Renal pelvis (tissue), 4 donors: ENCODE measurements around the gene FRMD4A. TPM values are rescaled to one million over a fixed set of nuclear protein-coding genes. Genes with fewer than 3 reads are reported as not detected.

Experiments used
- DNase-seq: peaks from one replicate; pipeline ENCODE4 v3.0.0-alpha.2; 2013
- polyA plus RNA-seq, 3 donors: library from polyadenylated mRNA; unstranded; fragments of 120-200 nt; gene quantifications; one replicate each; pipeline ENCODE4 v1.2.1, GENCODE V29; 2013; ENCODE audit not compliant: insufficient read length in 3 of 3

The FRMD4A gene
- polyA plus RNA-seq, 3 donors = 84.7 to 99.4 (median 87.2) TPM

- no peak for DNase-seq
Observed at GRCh38 chr10:14353291-14353913, 22.7 kb upstream of the FRMD4A start.

- DNase-seq = no peak
Observed at GRCh38 chr10:14350006-14350405, 19.3 kb upstream of the FRMD4A start.

- no peak for DNase-seq
Observed at GRCh38 chr10:14349081-14349480, 18.4 kb upstream of the FRMD4A start.

DNA sequence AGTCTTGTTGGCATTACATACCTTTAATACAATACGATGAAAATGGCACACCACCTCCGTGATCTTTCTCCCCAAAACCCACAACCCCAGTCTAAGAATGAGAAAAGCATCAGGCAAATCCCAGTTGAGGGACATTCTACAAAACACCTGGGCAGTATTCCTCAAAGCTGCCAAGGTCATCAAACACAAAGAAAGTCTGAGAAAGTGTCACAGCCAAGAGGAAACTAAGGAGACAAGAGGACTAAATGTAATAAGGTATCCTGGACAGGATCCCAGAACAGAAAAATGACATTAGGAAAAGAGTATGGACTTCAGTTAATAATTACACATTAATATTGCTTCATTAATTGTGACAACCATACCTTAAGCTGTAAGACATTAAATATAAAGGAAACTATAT is 14.5 kb upstream of the FRMD4A start:
- DNase-seq = no peak

DNA sequence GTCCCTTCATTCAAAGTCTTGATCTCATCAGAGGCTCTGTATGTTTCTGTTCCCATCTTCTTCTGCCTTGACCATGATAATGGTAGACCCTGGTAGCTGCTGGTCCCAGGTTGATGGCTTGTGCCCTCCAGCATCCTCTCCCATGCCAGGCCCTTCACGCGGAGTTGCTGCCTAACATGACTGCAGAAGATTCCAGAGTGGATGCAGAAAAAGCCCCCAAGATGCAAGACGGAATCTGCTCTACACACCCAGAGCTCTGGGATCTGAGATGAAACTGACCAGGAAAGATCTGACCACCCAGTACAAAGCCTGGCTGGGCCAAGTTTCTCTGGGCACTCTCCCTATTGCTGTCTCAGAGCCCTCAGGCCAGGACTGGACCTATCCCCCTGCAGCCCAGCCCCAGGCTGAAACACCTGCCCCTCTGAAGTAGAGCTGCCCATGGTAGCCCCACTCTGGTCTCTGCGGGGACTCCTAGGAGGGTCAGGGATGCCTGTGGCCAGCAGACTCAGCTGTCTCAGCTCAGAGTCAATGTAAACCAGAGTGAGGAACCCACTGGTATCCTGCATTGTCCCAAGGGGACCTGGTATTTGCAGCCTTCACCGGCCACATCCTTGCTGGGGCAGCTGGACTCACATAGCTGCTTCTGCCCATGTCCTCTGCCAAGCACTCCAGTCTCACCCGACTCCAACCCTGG is 9.5 kb upstream of the FRMD4A start:
- DNase-seq = no peak

DNA sequence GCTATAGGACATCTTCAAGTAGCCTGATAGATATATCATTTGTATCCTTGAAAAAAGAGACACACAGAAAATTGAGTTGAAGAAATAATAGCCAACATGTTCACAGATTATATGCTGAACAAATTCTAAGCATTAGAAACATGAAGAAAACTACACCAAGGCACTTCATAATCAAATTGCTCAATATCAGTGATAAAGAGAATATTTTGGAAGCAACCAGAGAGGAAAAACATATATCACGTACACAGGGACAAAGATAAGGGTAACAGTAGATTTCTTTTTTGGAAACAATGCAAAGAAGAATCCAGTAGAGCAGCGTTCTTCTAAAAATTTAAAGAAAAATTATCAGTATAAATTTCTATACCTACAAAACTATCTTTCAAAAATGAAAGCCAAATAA is 6.0 kb upstream of the FRMD4A start:
- DNase-seq = no peak

DNA sequence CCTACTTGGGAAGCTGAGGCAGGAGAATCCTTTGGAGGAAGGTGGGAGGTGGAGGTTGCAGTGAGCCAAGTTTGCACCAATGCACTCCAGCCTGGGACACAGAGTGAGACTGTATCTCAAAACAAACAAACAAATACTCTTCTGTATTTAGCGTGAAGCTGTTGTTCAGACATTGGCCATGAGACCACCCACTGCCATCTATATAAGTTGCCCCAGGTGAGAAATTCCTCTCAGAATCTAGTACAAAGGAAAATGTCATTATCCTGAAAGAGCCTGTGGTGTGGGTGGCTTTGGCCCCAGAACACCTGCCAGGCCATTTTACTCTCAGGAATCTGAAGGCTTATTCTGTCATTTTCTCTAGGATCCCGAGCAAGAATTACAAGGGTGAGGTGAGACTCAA is 4.0 kb upstream of the FRMD4A start:
- no peak for DNase-seq

- DNase-seq = no peak
Observed at GRCh38 chr10:14333606-14334005, 2.9 kb upstream of the FRMD4A start.

- DNase-seq = no peak
Observed at GRCh38 chr10:14332903-14333302, 2.2 kb upstream of the FRMD4A start.

- peak; percentile 22 for DNase-seq
Observed at GRCh38 chr10:14329746-14330173, 964 bp downstream of the FRMD4A start.

GRCh38 chr10:14328881-14329672 is 1.6 kb downstream of the FRMD4A start:
- no peak for DNase-seq

DNA sequence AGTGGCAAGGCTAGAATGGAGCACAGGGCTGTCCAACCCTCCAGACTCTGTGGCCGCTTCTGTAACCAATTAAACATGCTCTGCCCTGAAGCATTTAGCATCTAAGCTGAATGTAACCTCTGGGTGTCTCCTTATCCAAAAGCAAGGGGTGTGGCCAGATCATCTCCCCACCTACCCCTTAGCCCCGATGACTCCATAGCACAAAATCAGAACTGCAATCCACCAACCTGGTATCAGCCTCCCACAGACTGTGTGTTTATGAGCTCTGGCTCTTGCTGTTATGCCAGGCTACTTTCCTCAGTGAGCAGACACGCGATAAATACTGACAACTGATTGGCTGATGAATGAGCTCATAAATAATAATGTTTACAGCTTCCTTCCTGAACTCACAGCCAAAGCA is 3.2 kb downstream of the FRMD4A start:
- no peak for DNase-seq

DNA sequence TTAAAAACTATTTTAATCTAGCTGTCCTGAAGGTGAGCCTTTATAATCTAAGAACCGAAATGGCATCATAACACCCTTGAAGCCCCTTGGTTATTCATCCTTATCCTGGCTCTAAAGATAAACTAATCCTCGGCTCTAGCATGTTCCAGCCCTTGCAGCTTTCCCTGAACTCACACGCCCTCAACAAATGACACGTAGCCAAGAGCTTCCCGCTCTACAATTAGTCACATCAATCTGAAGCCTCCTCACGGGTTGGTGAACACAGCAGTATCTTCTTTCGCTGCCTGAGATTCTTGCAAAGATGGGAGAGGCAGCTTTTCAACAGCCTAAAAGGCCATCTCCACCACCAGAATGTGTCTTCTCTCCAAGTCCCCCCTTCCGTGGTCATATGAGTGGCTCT is 4.1 kb downstream of the FRMD4A start:
- peak; percentile 55 for DNase-seq

DNA sequence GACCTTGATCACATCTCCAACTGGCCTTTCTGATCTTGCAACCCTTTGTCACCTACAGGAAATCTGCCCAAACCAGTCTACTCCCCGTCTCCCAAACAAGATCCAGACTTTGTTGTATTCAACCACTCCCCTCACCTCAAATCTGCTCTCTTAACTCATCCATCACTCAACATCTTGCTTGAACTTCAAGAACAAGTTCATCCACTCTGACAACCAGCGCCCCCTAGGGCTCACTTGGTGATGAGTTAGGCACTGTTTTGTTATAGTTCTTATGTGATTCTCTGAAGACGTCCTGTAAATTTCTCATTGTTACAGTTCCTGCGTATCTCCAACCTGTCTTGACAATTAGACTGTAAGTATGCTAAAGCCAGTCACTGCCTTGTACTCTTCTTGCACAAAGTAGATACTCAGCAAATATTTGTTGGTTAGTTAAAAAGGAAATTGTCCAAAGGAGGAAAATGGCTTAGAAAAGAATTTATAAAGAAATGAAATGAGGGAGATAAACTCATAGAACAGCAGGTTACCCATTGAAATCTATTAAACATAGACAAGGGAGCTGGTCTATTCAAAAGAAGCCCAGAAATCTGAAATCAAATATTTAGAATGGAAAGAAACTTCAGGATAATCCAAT is 5.3 kb downstream of the FRMD4A start:
- DNase-seq = no peak

DNA sequence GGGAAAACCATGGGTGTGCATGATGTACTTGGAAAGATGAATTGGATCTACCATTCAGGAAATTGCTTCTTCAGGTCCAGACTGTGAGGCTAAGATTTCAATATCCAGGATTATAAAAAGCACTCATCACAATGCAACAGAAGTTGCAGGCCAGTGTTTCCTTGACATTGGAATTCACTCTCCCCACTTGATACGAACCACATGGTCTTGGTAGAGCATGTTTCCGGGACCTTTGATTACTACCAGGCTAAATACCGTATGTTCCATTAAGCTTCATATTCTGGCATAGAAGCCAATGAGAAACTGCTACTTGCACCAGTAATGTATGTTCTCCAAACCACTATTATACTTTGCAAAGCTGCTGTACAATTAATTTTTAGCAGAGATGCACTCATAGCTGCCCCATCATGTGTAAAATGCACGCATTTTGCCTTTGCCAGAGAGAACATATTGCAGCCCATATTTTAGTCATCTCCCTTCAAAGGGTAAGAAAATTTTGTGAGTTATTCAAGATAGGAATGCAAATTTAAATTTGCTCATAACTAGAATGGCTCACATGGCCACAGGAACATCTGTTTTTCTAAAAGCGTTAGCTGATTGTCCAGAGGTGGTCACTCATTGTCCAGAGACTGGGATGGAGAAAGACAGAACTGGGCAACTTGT is 8.1 kb downstream of the FRMD4A start:
- no peak for DNase-seq

GRCh38 chr10:14318007-14318406 is 12.7 kb downstream of the FRMD4A start:
- DNase-seq = no peak

DNA sequence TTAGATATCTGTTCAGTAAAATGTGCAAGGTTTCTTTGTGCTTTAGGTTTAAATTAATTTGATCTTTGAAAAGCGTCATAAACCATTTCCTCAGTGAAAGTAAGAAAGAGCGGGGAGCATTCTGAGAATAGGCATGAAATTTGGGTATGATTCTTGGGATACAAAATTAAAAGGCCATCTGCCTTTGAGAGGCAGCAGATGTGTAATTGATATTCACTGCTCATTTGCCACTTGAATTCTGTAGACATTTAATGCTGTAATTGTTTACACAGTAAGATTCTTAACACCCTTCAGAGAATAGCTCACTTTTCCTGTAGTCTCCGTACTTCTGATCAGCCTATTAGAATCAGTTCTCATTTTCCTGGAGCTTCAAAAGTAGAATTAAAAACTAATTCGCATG is 18.7 kb downstream of the FRMD4A start:
- no peak for DNase-seq

DNA sequence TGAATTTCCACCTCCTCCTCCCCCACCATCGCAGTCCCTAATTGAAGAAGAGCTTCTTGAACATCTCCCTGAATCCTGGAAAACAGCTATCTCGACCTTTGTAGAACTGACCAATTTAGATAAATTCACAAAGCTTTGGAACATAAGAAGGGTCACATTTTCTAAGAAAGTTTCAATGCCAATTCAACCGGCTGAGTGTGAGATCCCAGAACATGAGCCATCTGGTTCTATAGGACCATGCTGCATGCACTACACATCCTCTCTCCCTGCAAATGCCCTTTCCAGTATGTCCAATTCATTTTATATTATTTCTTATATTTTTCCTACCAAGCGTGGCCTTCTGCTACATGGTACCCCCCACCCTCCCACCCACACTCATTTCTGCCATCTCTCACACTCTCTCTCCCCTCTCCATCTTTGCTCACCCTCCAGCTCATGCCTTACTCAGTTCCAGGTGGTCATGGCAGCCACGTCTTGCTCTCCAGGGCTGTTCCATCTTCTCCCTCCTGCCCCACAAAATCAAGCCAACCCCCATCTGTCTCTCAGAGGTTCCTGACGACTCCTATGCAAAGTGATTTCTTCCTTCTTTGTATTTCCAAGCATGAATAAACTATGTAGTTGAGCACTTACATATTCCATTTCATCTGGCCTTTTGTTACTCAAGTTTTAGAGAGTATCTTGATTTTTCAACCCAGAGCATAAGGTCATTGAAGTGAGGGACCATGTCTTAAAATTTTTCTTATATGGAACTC is 19.3 kb downstream of the FRMD4A start:
- DNase-seq = no peak

DNA sequence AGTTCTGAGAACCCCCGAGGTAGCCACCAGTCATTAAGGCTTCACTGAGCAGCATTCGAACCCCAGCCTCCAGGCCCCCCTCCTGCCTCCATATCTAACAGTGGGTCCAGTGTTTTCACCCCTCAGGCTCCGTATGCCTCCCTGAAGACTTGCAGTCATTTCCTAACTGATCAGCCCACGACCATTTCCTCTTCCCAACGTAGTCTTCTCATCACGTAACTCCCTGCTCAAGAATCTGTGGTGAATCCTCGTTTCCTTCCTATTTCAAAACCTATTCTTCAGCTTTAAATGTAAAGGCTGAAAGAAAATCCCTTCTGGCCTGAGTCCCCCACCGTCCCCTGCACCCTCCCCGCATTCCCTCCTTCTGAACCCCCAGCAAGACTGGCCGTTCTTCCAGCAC is 21.1 kb downstream of the FRMD4A start:
- DNase-seq = no peak

DNA sequence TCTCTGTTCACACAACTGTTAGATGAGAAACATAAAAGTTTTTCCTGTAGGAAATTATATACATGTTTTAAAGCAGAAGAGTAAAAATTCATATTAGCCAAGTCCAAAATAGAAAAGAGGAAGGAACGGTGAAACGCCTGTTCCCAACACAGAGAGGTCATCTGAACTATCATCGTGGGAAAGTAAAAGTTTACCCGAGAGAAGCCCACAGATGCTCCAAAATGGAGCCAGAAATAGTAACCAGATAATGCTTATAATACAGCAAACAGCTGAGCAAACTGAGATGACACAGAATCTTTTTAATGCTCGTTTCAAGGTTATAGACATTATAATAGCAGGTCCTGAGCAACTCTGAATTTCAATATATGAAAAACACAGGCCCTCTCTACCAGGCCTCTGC is 24.5 kb downstream of the FRMD4A start:
- no peak for DNase-seq

- no peak for DNase-seq
Observed at GRCh38 chr10:14304046-14304445, 26.7 kb downstream of the FRMD4A start.
